HEK293 (cell line): Measurements from ENCODE around the gene DCST1.

Experiments used
- EGR2 ChIP-seq: fragments of 450-650 bp; formaldehyde crosslinking; IDR thresholded peaks from 2 replicates; pipeline ENCODE4 v1.5.1; 2016; ENCODE audit warnings: low read depth, missing biosample characterization, missing genetic modification characterization
- GLIS1 ChIP-seq: fragments of 450-650 bp; formaldehyde crosslinking; IDR thresholded peaks from 2 replicates; pipeline ENCODE4 v1.5.1; 2016; ENCODE audit warnings: missing biosample characterization, missing genetic modification characterization
- HIC1 ChIP-seq: fragments of 450-650 bp; formaldehyde crosslinking; IDR thresholded peaks from 2 replicates; pipeline ENCODE4 v1.5.1; 2016; ENCODE audit warnings: missing biosample characterization, missing genetic modification characterization
- IKZF3 ChIP-seq: fragments of 450-650 bp; IDR thresholded peaks from 2 replicates; pipeline ENCODE4 v1.5.0; 2018; ENCODE audit warnings: missing biosample characterization, mild to moderate bottlenecking, missing genetic modification characterization, moderate library complexity
- KLF1 ChIP-seq: fragments of 450-650 bp; formaldehyde crosslinking; IDR thresholded peaks from 2 replicates; pipeline ENCODE4 v1.5.1; 2016; ENCODE audit warnings: missing biosample characterization, missing genetic modification characterization
- KLF10 ChIP-seq: fragments of 450-650 bp; IDR thresholded peaks from 2 replicates; pipeline ENCODE4 v1.5.1; 2018; ENCODE audit warnings: missing biosample characterization, mild to moderate bottlenecking, missing genetic modification characterization
- OSR2 ChIP-seq: fragments of 450-650 bp; formaldehyde crosslinking; IDR thresholded peaks from 2 replicates; pipeline ENCODE4 v1.5.1; 2016; ENCODE audit warnings: missing biosample characterization, missing genetic modification characterization
- SCRT1 ChIP-seq: fragments of 450-650 bp; formaldehyde crosslinking; IDR thresholded peaks from 2 replicates; pipeline ENCODE4 v1.5.1; 2016; ENCODE audit warnings: missing biosample characterization, missing genetic modification characterization, borderline replicate concordance
- SP2 ChIP-seq: fragments of 450-650 bp; formaldehyde crosslinking; IDR thresholded peaks from 2 replicates; pipeline ENCODE4 v1.5.1; 2016; ENCODE audit warnings: missing biosample characterization, missing genetic modification characterization
- SP3 ChIP-seq: fragments of 450-650 bp; formaldehyde crosslinking; IDR thresholded peaks from 2 replicates; pipeline ENCODE4 v1.5.1; 2016; ENCODE audit warnings: missing biosample characterization, missing genetic modification characterization
- TRIM28 ChIP-seq: IDR thresholded peaks from 2 replicates; pipeline ENCODE4 v1.6.1; 2011; ENCODE audit warnings: low read length, control low read depth, borderline replicate concordance
- ZBTB20 ChIP-seq: fragments of 450-650 bp; formaldehyde crosslinking; IDR thresholded peaks from 2 replicates; pipeline ENCODE4 v1.5.1; 2016; ENCODE audit warnings: missing biosample characterization, missing genetic modification characterization
- ZBTB7A ChIP-seq: fragments of 450-650 bp; formaldehyde crosslinking; IDR thresholded peaks from 2 replicates; pipeline ENCODE4 v1.5.1; 2016; ENCODE audit warnings: low read depth, missing biosample characterization, missing genetic modification characterization
- ZEB2 ChIP-seq: fragments of 450-650 bp; formaldehyde crosslinking; IDR thresholded peaks from 2 replicates; pipeline ENCODE4 v1.5.1; 2016; ENCODE audit warnings: missing biosample characterization, missing genetic modification characterization
- ZNF398 ChIP-seq: fragments of 450-650 bp; formaldehyde crosslinking; IDR thresholded peaks from 2 replicates; pipeline ENCODE4 v1.5.1; 2017; ENCODE audit warnings: missing biosample characterization, missing genetic modification characterization
- ZNF610 ChIP-seq: fragments of 450-650 bp; formaldehyde crosslinking; IDR thresholded peaks from 2 replicates; pipeline ENCODE4 v1.5.1; 2016; ENCODE audit warnings: missing biosample characterization, missing genetic modification characterization, borderline replicate concordance
- ZNF660 ChIP-seq: fragments of 450-650 bp; IDR thresholded peaks from 2 replicates; pipeline ENCODE4 v1.5.1; 2018; ENCODE audit warnings: missing biosample characterization, mild to moderate bottlenecking, missing genetic modification characterization
- ZSCAN30 ChIP-seq: fragments of 450-650 bp; IDR thresholded peaks from 2 replicates; pipeline ENCODE4 v1.5.1; 2018; ENCODE audit warnings: missing biosample characterization, mild to moderate bottlenecking, missing genetic modification characterization, moderate library complexity
- ZXDB ChIP-seq: fragments of 450-650 bp; formaldehyde crosslinking; IDR thresholded peaks from 2 replicates; pipeline ENCODE4 v1.5.1; 2016; ENCODE audit warnings: missing biosample characterization, missing genetic modification characterization
- TF ChIP-seq, protein P1 (sequence below): fragments of 450-650 bp; formaldehyde crosslinking; IDR thresholded peaks from 2 replicates; pipeline ENCODE4 v1.5.1; 2016; ENCODE audit warnings: missing biosample characterization, missing genetic modification characterization
- TF ChIP-seq, protein P2 (sequence below): fragments of 450-650 bp; formaldehyde crosslinking; IDR thresholded peaks from 2 replicates; pipeline ENCODE4 v1.5.1; 2016; ENCODE audit warnings: missing biosample characterization, missing genetic modification characterization
- TF ChIP-seq, protein P3 (sequence below): fragments of 450-650 bp; formaldehyde crosslinking; optimal IDR thresholded peaks from 2 replicates; pipeline ENCODE3; 2016; ENCODE audit warnings: missing biosample characterization, mild to moderate bottlenecking, missing genetic modification characterization
- TF ChIP-seq, protein P4 (sequence below): fragments of 450-650 bp; formaldehyde crosslinking; conservative IDR thresholded peaks from 2 replicates; pipeline ENCODE4 v1.5.1; 2016; ENCODE audit warnings: low read depth, missing biosample characterization, missing genetic modification characterization

DCST1 gene

DNA sequence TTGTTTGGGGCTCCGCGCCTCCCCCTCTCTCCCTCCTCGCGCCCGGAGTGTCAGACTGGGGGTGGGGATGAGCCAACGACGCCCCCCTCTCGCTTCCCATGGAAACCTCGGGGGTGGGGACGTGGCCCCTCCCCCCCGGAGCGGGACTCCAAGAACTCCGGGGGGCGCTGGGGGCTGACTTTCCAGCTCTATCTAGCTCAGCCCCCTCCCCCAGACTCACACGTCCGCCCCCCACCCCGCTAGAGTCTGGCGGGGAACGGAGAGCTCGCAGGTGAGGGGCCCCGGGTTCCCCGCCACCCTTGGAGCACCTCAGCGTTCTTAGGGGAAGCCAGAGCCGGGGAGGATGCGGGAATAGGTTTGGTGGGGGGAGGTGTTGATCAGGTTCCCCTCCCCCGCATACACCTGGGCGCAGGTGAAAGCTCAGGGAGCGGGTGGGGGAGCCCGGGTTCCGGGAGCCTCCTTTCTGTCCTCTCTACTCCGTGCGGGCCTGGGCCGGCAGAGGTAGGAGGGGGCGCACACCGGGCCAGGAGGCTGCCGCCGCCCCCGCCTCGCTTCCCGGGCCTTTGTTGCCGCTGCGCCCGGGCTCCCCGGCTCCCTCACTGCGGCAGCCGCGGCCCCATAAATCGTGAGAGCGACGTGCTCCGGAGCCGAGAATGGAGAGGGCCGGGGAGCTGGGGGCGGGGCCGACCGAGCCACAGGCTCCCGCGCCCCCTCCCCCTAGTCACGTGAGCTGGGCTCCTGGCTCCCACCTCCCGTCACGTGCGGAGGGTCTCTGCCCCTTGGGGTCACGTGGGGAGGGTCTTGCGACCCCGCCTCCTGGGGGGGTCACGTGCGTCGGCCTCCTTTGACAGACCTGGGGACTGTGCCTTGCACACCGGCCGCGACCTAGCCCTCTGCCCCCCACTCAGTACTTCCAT lies 46.9 kb downstream of the DCST1 start (continued):
- TF ChIP-seq KLF1 (tag by site-specific recombination) = peak; percentile 61
- TF ChIP-seq GLIS1 (tag by site-specific recombination) = peak; percentile 78
- no peak; the same call in 1 of the 2 replicates for TF ChIP-seq ZNF610 (tag by site-specific recombination)
- TF ChIP-seq KLF10 (tag by site-specific recombination) = peak; percentile 89; the same call in 1 of the 2 replicates
- peak; percentile 82 for TF ChIP-seq SP2 (tag by site-specific recombination)
- TF ChIP-seq OSR2 (tag by site-specific recombination) = peak; percentile 71
- TF ChIP-seq SCRT1 = peak; percentile 72; the same call in 1 of the 2 replicates
- TF ChIP-seq HIC1 = peak; percentile 47; the same call in 1 of the 2 replicates
- peak; percentile 93 for TF ChIP-seq ZBTB20
- peak; percentile 80 for TF ChIP-seq ZSCAN30
- TF ChIP-seq, protein P1, sequence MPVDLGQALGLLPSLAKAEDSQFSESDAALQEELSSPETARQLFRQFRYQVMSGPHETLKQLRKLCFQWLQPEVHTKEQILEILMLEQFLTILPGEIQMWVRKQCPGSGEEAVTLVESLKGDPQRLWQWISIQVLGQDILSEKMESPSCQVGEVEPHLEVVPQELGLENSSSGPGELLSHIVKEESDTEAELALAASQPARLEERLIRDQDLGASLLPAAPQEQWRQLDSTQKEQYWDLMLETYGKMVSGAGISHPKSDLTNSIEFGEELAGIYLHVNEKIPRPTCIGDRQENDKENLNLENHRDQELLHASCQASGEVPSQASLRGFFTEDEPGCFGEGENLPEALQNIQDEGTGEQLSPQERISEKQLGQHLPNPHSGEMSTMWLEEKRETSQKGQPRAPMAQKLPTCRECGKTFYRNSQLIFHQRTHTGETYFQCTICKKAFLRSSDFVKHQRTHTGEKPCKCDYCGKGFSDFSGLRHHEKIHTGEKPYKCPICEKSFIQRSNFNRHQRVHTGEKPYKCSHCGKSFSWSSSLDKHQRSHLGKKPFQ (tag by site-specific recombination) = peak; percentile 18; the same call in 1 of the 2 replicates
- 0 out of 2 replicates have a peak, but pooled peaks have one; percentile 21 for TF ChIP-seq ZNF660
- TF ChIP-seq SP3 = peak; percentile 89
- TF ChIP-seq ZBTB7A (tag by site-specific recombination) = peak; percentile 99
- peak; percentile 50; the same call in 1 of the 2 replicates for TF ChIP-seq EGR2 (tag by site-specific recombination)
- TF ChIP-seq, protein P2, sequence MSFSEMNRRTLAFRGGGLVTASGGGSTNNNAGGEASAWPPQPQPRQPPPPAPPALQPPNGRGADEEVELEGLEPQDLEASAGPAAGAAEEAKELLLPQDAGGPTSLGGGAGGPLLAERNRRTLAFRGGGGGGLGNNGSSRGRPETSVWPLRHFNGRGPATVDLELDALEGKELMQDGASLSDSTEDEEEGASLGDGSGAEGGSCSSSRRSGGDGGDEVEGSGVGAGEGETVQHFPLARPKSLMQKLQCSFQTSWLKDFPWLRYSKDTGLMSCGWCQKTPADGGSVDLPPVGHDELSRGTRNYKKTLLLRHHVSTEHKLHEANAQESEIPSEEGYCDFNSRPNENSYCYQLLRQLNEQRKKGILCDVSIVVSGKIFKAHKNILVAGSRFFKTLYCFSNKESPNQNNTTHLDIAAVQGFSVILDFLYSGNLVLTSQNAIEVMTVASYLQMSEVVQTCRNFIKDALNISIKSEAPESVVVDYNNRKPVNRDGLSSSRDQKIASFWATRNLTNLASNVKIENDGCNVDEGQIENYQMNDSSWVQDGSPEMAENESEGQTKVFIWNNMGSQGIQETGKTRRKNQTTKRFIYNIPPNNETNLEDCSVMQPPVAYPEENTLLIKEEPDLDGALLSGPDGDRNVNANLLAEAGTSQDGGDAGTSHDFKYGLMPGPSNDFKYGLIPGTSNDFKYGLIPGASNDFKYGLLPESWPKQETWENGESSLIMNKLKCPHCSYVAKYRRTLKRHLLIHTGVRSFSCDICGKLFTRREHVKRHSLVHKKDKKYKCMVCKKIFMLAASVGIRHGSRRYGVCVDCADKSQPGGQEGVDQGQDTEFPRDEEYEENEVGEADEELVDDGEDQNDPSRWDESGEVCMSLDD = peak; percentile 96
- TF ChIP-seq, protein P3, sequence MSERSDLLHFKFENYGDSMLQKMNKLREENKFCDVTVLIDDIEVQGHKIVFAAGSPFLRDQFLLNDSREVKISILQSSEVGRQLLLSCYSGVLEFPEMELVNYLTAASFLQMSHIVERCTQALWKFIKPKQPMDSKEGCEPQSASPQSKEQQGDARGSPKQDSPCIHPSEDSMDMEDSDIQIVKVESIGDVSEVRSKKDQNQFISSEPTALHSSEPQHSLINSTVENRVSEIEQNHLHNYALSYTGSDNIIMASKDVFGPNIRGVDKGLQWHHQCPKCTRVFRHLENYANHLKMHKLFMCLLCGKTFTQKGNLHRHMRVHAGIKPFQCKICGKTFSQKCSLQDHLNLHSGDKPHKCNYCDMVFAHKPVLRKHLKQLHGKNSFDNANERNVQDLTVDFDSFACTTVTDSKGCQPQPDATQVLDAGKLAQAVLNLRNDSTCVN (tag by site-specific recombination) = peak; percentile 59
- TF ChIP-seq, protein P4, sequence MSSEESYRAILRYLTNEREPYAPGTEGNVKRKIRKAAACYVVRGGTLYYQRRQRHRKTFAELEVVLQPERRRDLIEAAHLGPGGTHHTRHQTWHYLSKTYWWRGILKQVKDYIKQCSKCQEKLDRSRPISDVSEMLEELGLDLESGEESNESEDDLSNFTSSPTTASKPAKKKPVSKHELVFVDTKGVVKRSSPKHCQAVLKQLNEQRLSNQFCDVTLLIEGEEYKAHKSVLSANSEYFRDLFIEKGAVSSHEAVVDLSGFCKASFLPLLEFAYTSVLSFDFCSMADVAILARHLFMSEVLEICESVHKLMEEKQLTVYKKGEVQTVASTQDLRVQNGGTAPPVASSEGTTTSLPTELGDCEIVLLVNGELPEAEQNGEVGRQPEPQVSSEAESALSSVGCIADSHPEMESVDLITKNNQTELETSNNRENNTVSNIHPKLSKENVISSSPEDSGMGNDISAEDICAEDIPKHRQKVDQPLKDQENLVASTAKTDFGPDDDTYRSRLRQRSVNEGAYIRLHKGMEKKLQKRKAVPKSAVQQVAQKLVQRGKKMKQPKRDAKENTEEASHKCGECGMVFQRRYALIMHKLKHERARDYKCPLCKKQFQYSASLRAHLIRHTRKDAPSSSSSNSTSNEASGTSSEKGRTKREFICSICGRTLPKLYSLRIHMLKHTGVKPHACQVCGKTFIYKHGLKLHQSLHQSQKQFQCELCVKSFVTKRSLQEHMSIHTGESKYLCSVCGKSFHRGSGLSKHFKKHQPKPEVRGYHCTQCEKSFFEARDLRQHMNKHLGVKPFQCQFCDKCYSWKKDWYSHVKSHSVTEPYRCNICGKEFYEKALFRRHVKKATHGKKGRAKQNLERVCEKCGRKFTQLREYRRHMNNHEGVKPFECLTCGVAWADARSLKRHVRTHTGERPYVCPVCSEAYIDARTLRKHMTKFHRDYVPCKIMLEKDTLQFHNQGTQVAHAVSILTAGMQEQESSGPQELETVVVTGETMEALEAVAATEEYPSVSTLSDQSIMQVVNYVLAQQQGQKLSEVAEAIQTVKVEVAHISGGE (tag by site-specific recombination) = peak; percentile 21; the same call in 1 of the 2 replicates
- peak; percentile 59; the same call in 1 of the 2 replicates for TF ChIP-seq IKZF3 (tag by site-specific recombination)
- TF ChIP-seq ZXDB (tag by site-specific recombination) = peak; percentile 60
- TF ChIP-seq ZNF398 = peak; percentile 82
- TF ChIP-seq ZEB2 (tag by site-specific recombination) = peak; percentile 88
- no peak for TF ChIP-seq TRIM28
